K562 (cell line): Measurements from ENCODE around the gene METTL25B. TPM values are rescaled to one million over a fixed set of nuclear protein-coding genes. Genes with fewer than 3 reads are reported as not detected.

Experiments
- CBFA2T2 ChIP-seq: fragments of 450-650 bp; conservative IDR thresholded peaks from 2 replicates; pipeline ENCODE4 v1.6.1; 2017; ENCODE audit warnings: mild to moderate bottlenecking
- CTBP1 ChIP-seq: fragments of 450-650 bp; IDR thresholded peaks from 2 replicates; pipeline ENCODE4 v1.6.1; 2016; ENCODE audit warnings: borderline replicate concordance
- CXXC5 ChIP-seq: fragments of 250-450 bp; sonication (Bioruptor Pico); IDR thresholded peaks from 2 replicates; pipeline ENCODE4 v1.8.0; 2022; ENCODE audit warnings: inconsistent platforms, mild to moderate bottlenecking, moderate library complexity
- ILK ChIP-seq: fragments of 450-650 bp; IDR thresholded peaks from 2 replicates; pipeline ENCODE4 v1.6.1; 2016; ENCODE audit warnings: missing genetic modification characterization, low read depth, mild to moderate bottlenecking, missing compliant biosample characterization, moderate library complexity, borderline replicate concordance
- KDM1A ChIP-seq, 2 experiments: fragments of 450-650 bp; IDR thresholded peaks; 2 replicates each; pipeline ENCODE4 v1.6.1; 2016; ENCODE audit warnings: mild to moderate bottlenecking in 2 of 2
- LCOR ChIP-seq: sonication (generic); formaldehyde crosslinking; IDR thresholded peaks from 2 replicates; pipeline ENCODE4 v1.8.0; 2022; ENCODE audit warnings: mild to moderate bottlenecking, missing genetic modification reagents
- MCM2 ChIP-seq: fragments of 450-650 bp; IDR thresholded peaks from 2 replicates; pipeline ENCODE4 v1.6.1; 2017; ENCODE audit warnings: low read depth, mild to moderate bottlenecking
- MEIS2 ChIP-seq: fragments of 450-650 bp; IDR thresholded peaks from 2 replicates; pipeline ENCODE4 v1.6.1; 2014; ENCODE audit warnings: mild to moderate bottlenecking; ENCODE audit not compliant: partially characterized antibody
- SMAD2 ChIP-seq: fragments of 150-350 bp; IDR thresholded peaks from 2 replicates; pipeline ENCODE4 v1.6.1; 2014; ENCODE audit warnings: low read depth, mild to moderate bottlenecking, low read length
- SNIP1 ChIP-seq: fragments of 450-650 bp; IDR thresholded peaks from 2 replicates; pipeline ENCODE4 v1.7.1; 2017; ENCODE audit warnings: low read depth, mild to moderate bottlenecking
- SRSF1 ChIP-seq: fragments of 200-400 bp; formaldehyde crosslinking; IDR thresholded peaks from 2 replicates; pipeline ENCODE4 v1.6.1; 2017; ENCODE audit warnings: mild to moderate bottlenecking, low read depth, low read length, moderate library complexity
- TCF3 ChIP-seq: sonication (generic); formaldehyde crosslinking; IDR thresholded peaks from 2 replicates; pipeline ENCODE4 v1.4.0; 2020; ENCODE audit warnings: mild to moderate bottlenecking, missing genetic modification reagents
- WHSC1 ChIP-seq: IDR thresholded peaks from one replicate; pipeline ENCODE4 v1.6.1; 2012; ENCODE audit warnings: low read length, control low read depth, inconsistent platforms
- ZNF12 ChIP-seq: sonication (generic); formaldehyde crosslinking; IDR thresholded peaks from 2 replicates; pipeline ENCODE4 v1.4.0; 2020; ENCODE audit warnings: mild to moderate bottlenecking, missing genetic modification reagents
- ZNF24 ChIP-seq: fragments of 450-650 bp; IDR thresholded peaks from 2 replicates; pipeline ENCODE4 v1.6.1; 2016
- ZNF444 ChIP-seq: fragments of 250-450 bp; sonication (Bioruptor Pico); IDR thresholded peaks from 2 replicates; pipeline ENCODE4 v1.4.0; 2020; ENCODE audit warnings: mild to moderate bottlenecking, moderate library complexity
- ZNF589 ChIP-seq: fragments of 200-800 bp; sonication (Bioruptor generic); IDR thresholded peaks from 2 replicates; pipeline ENCODE4 v1.6.1; 2016; ENCODE audit warnings: low read depth, missing genetic modification characterization, missing compliant biosample characterization
- ZNF79 ChIP-seq: fragments of 250-450 bp; sonication (Bioruptor Pico); IDR thresholded peaks from 2 replicates; pipeline ENCODE4 v1.4.0; 2020; ENCODE audit warnings: low read depth, mild to moderate bottlenecking, moderate library complexity
- polyA plus RNA-seq, 8 experiments: library from polyadenylated mRNA; depleted of rRNA in 4 of 8; stranded (reverse) in 5 of 8; unstranded in 3 of 8; fragments of >200 nt; fragmentation: Nextera tagmentation in 2 of 8; fragmentation: Illumina TruSeq in 1 of 8; extraction: Ambion mirVana in 2 of 8; extraction: Trizol in 1 of 8; gene quantifications; 2 replicates each; pipeline versions ENCODE4 v1.2.1 to v1.2.3, GENCODE V29; 2011 to 2014; ENCODE audit warnings: inconsistent platforms in 1 of 8, missing spikeins in 1 of 8
- total RNA-seq, 7 experiments: library from RNA; depleted of rRNA in 6 of 7; stranded (reverse); fragments of >200 nt in 6 of 7; fragmentation: Illumina TruSeq in 2 of 7; extraction: Trizol in 2 of 7; gene quantifications; 2 replicates each; pipeline versions ENCODE4 v1.2.1 to v1.2.3, GENCODE V29; 2011 to 2021; ENCODE audit warnings: low replicate concordance in 1 of 7
- TF ChIP-seq, protein P1 (sequence below), 2 experiments: fragments of 150-350 bp in 1 of 2; IDR thresholded peaks; 2 replicates each; pipeline ENCODE4 v1.6.1; 2012 to 2016; ENCODE audit warnings: low read depth in 2 of 2, low read length in 2 of 2, mild to moderate bottlenecking in 1 of 2, moderate library complexity in 1 of 2
- TF ChIP-seq, protein P2 (sequence below): fragments of 450-650 bp; IDR thresholded peaks from 2 replicates; pipeline ENCODE4 v1.6.1; 2016; ENCODE audit warnings: low read depth, mild to moderate bottlenecking, moderate library complexity
- TF ChIP-seq, protein P3 (sequence below): fragments of 450-650 bp; IDR thresholded peaks from 2 replicates; pipeline ENCODE4 v1.7.1; 2018; ENCODE audit warnings: mild to moderate bottlenecking, low read depth; ENCODE audit not compliant: partially characterized antibody
- TF ChIP-seq, protein P4 (sequence below): fragments of 450-650 bp; IDR thresholded peaks from 2 replicates; pipeline ENCODE4 v1.6.1; 2016

Gene METTL25B
- total and polyA plus RNA-seq, 9 of the 15 experiments (the other 6 are each of a cell fraction or from before 2014, with no cell fraction given), result 7.7 to 48.3 (median 33.1) TPM

DNA sequence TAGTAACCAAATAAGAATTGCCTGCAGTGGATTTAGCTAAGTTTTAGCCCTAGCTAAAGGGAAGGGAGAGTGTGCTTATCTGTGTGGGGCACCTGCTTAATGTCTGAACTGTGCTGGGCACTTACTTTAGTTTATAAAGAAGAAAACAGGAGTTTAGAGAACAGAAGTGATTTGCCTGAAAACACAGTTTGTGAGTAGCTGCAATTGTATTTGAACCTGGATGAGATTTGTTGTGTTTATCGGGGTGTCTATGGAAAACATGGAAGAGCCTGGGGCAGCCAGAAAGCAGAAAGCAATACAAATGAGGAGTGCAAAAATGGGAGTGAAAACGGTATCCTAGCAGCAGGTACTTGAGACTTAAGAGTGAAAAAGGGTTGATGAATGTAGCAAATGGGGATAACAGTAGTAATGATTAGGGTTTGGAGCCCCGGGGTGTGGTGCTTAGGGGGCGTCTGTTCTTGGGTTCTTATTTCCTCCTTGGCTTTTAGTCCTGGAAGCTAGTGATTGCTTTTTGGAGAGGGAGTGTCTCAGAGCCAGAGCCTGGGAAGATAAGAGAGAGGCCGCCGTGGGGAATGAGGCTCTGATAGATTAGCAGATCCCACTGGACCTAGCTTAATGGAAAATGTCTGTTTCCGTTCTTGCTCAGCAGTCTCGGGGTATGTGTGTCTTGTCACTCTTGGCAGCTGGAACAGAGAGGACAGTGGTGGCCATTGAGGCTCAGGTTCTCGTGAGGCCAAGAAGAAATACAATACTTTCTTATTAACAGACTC lies 44.6 kb downstream of the METTL25B start (continued):
- TF ChIP-seq, protein P1, sequence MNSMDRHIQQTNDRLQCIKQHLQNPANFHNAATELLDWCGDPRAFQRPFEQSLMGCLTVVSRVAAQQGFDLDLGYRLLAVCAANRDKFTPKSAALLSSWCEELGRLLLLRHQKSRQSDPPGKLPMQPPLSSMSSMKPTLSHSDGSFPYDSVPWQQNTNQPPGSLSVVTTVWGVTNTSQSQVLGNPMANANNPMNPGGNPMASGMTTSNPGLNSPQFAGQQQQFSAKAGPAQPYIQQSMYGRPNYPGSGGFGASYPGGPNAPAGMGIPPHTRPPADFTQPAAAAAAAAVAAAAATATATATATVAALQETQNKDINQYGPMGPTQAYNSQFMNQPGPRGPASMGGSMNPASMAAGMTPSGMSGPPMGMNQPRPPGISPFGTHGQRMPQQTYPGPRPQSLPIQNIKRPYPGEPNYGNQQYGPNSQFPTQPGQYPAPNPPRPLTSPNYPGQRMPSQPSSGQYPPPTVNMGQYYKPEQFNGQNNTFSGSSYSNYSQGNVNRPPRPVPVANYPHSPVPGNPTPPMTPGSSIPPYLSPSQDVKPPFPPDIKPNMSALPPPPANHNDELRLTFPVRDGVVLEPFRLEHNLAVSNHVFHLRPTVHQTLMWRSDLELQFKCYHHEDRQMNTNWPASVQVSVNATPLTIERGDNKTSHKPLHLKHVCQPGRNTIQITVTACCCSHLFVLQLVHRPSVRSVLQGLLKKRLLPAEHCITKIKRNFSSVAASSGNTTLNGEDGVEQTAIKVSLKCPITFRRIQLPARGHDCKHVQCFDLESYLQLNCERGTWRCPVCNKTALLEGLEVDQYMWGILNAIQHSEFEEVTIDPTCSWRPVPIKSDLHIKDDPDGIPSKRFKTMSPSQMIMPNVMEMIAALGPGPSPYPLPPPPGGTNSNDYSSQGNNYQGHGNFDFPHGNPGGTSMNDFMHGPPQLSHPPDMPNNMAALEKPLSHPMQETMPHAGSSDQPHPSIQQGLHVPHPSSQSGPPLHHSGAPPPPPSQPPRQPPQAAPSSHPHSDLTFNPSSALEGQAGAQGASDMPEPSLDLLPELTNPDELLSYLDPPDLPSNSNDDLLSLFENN (IDR thresholded peaks at IDR 0.05; ENCODE audit: low read depth in 2 of 2, low read length in 2 of 2), result no peak
- TF ChIP-seq CBFA2T2, result peak; percentile 79
- TF ChIP-seq SRSF1, result no peak
- no peak for TF ChIP-seq LCOR
- TF ChIP-seq CTBP1, result peak; percentile 9; the same call in 1 of the 2 replicates
- TF ChIP-seq KDM1A (IDR thresholded peaks at IDR 0.05), result peak; percentile 79; a peak in 3 of 4 replicates
- TF ChIP-seq, protein P2, sequence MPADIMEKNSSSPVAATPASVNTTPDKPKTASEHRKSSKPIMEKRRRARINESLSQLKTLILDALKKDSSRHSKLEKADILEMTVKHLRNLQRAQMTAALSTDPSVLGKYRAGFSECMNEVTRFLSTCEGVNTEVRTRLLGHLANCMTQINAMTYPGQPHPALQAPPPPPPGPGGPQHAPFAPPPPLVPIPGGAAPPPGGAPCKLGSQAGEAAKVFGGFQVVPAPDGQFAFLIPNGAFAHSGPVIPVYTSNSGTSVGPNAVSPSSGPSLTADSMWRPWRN, result no peak
- TF ChIP-seq, protein P3, sequence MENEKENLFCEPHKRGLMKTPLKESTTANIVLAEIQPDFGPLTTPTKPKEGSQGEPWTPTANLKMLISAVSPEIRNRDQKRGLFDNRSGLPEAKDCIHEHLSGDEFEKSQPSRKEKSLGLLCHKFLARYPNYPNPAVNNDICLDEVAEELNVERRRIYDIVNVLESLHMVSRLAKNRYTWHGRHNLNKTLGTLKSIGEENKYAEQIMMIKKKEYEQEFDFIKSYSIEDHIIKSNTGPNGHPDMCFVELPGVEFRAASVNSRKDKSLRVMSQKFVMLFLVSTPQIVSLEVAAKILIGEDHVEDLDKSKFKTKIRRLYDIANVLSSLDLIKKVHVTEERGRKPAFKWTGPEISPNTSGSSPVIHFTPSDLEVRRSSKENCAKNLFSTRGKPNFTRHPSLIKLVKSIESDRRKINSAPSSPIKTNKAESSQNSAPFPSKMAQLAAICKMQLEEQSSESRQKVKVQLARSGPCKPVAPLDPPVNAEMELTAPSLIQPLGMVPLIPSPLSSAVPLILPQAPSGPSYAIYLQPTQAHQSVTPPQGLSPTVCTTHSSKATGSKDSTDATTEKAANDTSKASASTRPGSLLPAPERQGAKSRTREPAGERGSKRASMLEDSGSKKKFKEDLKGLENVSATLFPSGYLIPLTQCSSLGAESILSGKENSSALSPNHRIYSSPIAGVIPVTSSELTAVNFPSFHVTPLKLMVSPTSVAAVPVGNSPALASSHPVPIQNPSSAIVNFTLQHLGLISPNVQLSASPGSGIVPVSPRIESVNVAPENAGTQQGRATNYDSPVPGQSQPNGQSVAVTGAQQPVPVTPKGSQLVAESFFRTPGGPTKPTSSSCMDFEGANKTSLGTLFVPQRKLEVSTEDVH, result no peak
- no peak for TF ChIP-seq ZNF444 (CRISPR knock-in tag)
- TF ChIP-seq SNIP1, result no peak
- TF ChIP-seq ZNF24, result no peak
- TF ChIP-seq MCM2, result no peak
- peak; percentile 45; the same call in 1 of the 2 replicates for TF ChIP-seq CXXC5 (CRISPR knock-in tag)
- TF ChIP-seq, protein P4, sequence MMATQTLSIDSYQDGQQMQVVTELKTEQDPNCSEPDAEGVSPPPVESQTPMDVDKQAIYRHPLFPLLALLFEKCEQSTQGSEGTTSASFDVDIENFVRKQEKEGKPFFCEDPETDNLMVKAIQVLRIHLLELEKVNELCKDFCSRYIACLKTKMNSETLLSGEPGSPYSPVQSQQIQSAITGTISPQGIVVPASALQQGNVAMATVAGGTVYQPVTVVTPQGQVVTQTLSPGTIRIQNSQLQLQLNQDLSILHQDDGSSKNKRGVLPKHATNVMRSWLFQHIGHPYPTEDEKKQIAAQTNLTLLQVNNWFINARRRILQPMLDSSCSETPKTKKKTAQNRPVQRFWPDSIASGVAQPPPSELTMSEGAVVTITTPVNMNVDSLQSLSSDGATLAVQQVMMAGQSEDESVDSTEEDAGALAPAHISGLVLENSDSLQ, result peak; percentile 33; the same call in 1 of the 2 replicates
- TF ChIP-seq ZNF12, result no peak
- no peak for TF ChIP-seq WHSC1
- no peak for TF ChIP-seq ZNF79
- TF ChIP-seq ILK, result no peak
- TF ChIP-seq TCF3 (CRISPR knock-in tag), result peak; percentile 70
- no peak for TF ChIP-seq SMAD2
- TF ChIP-seq MEIS2, result peak; percentile 42
- no peak for TF ChIP-seq ZNF589
